Measurements from ENCODE around the gene IBA57. TPM values are rescaled to one million over a fixed set of nuclear protein-coding genes. Genes with fewer than 3 reads are reported as not detected.

IBA57 gene
- total and polyA plus RNA-seq, 2 of the 8 experiments (the other 6 are each of a cell fraction or from before 2014, with no cell fraction given): 2.6 to 5.9 TPM

GRCh38 chr1:228212415-228212965 lies 46.9 kb downstream of the IBA57 start:
- Histone ChIP-seq H2BK120ac (replicated peaks; ENCODE audit: low read depth, low read length) (no peak overlapping the region), H3K27ac (ENCODE audit: low read depth, low read length) (no peak overlapping the region), H2BK5ac (ENCODE audit: low read depth, low read length) (peak overlapping the region; percentile 78), H4K20me1 (replicated peaks in 1 of 2; ENCODE audit: control insufficient read depth in 1 of 2, insufficient read depth in 2 of 2, low read length in 2 of 2) (peaks cover 2 to 16% of the 10 kb centered on the region in 2 experiments), H4K91ac (replicated peaks; ENCODE audit: insufficient read length, low read length) (peak overlapping the region; percentile 85), H4K8ac (ENCODE audit: extremely low read depth, insufficient read depth, low read length) (no peak overlapping the region), H4K5ac (ENCODE audit: insufficient read length, low read depth, low read length) (no peak overlapping the region), H3K9ac (replicated peaks in 1 of 4; ENCODE audit: extremely low read depth in 1 of 4, low read depth in 3 of 4, low read length in 3 of 4) (no peak overlapping the region), H3K4me1 (replicated peaks in 1 of 4; ENCODE audit: control insufficient read depth in 3 of 4, insufficient read depth in 4 of 4, low read length in 3 of 4) (peaks cover 0 to 7% (median 4%) of the 10 kb centered on the region in 4 experiments; a peak in 5 of 7 replicates), H3K4me3 (ENCODE audit: extremely low read depth in 1 of 4, insufficient read depth in 2 of 4, low read depth in 3 of 4, low read length in 4 of 4) (peak overlapping the region; percentile 46 to 97 (median 52)), H2BK15ac (ENCODE audit: low read length) (peak overlapping the region; percentile 95), H3K23me2 (ENCODE audit: low read depth, low read length) (peaks cover 15% of the 10 kb centered on the region), H3K23ac (ENCODE audit: insufficient read length) (no peak overlapping the region), H3K56ac (replicated peaks; ENCODE audit: insufficient read length, low read depth, low read length) (no peak overlapping the region), H3K27me3 (replicated peaks in 1 of 4; ENCODE audit: control insufficient read depth in 3 of 4, extremely low read depth in 1 of 4, insufficient read depth in 3 of 4, low read length in 3 of 4) (peaks cover 2 to 21% (median 13%) of the 10 kb centered on the region in 4 experiments; a peak in 6 of 7 replicates), H3K14ac (ENCODE audit: insufficient read length) (no peak overlapping the region), H2BK20ac (ENCODE audit: low read length) (no peak overlapping the region), H3K9me3 (ENCODE audit: insufficient read depth in 2 of 2, low read depth in 1 of 2, low read length in 1 of 2) (no peaks in the 10 kb centered on the region), H3K36me3 (ENCODE audit: control insufficient read depth in 2 of 4, insufficient read depth in 4 of 4, low read length in 3 of 4) (peaks cover 0 to 17% (median under 1%) of the 10 kb centered on the region in 4 experiments; a peak in 3 of 8 replicates), H3K79me1 (ENCODE audit: low read depth, low read length) (no peaks in the 10 kb centered on the region), H2AK5ac (ENCODE audit: low read depth, low read length) (no peak overlapping the region), H3K4me2 (ENCODE audit: insufficient read depth in 1 of 2, low read depth in 2 of 2, low read length in 2 of 2) (peak overlapping the region; percentile 76 to 97), H3K79me2 (ENCODE audit: control insufficient read depth in 1 of 2, insufficient read depth in 2 of 2, low read length in 2 of 2) (no peaks in the 10 kb centered on the region), H2AFZ (ENCODE audit: low read length) (peak overlapping the region; percentile 88; the same call in 1 of the 2 replicates), H2BK12ac (ENCODE audit: low read depth, low read length) (peak overlapping the region; percentile 80; the same call in 1 of the 2 replicates), H3K18ac (ENCODE audit: extremely low read depth, low read length) (no peak overlapping the region; the same call in 1 of the 2 replicates), H3K4ac (replicated peaks; ENCODE audit: insufficient read length, low read depth, low read length) (no peak overlapping the region)
- ChIA-PET CTCF (ENCODE audit: partially characterized antibody) (interaction anchor here (0.5 to 1.8 kb wide), 3 partner anchors 10 to 448 kb away, joined by 3 to 7 read pairs (median 3); no protein-coding TSS in a partner anchor), POLR2A (ENCODE audit: partially characterized antibody) (interaction anchor here (1.0 to 2.4 kb wide), 8 partner anchors 12 to 245 kb away, joined by 3 to 10 read pairs (median 4); partner anchors contain the start of genes ARF1 and IBA57)
- FAIRE-seq (no peak), DNase-seq (ENCODE audit: low read depth in 1 of 2, low spot score in 2 of 2) (peak in 1 of 2 experiments; percentile 79)
- 5% methylated on average over 35 of the region's 66 CpGs; no CpG with 5 or more reads in 1 of the 2 experiments for WGBS, 2 experiments (ENCODE audit: extremely low coverage in 1 of 2, insufficient coverage in 1 of 2, insufficient read length in 1 of 2, insufficient replicate concordance in 2 of 2, low coverage in 1 of 2, low lambda C conversion rate in 2 of 2, missing lambda C conversion rate in 1 of 2)
- TF ChIP-seq TCF12 (IDR thresholded peaks at IDR 0.05; ENCODE audit: low read depth, low read length) (no peak), RNF2 (IDR thresholded peaks at IDR 0.05; ENCODE audit: borderline replicate concordance, low read depth, low read length, missing control alignments, poor library complexity, severe bottlenecking) (peak; percentile 55), SUZ12 (IDR thresholded peaks at IDR 0.05; ENCODE audit: low read length) (peak; percentile 57; the same call in 1 of the 2 replicates), KDM4A (IDR thresholded peaks at IDR 0.05; ENCODE audit: low read depth, low read length, severe bottlenecking) (peak; percentile 99), SP4 (IDR thresholded peaks at IDR 0.05; ENCODE audit: low read length) (no peak), GTF2F1 (IDR thresholded peaks at IDR 0.05; ENCODE audit: borderline replicate concordance, low read depth, low read length) (no peak), POLR2A (IDR thresholded peaks at IDR 0.05; ENCODE audit: control extremely low read depth in 1 of 2, low read depth in 2 of 2, low read length in 2 of 2) (no peak), EZH2 (IDR thresholded peaks at IDR 0.05; ENCODE audit: low read depth, low read length, severe bottlenecking) (no peak), SP2 (IDR thresholded peaks at IDR 0.05; ENCODE audit: low read length) (no peak), E2F6 (IDR thresholded peaks at IDR 0.05) (peak; percentile 79), SAP30 (IDR thresholded peaks at IDR 0.05; ENCODE audit: insufficient read depth, insufficient replicate concordance, low read length) (no peak)
